Lower leg skin (tissue), 4 donors: ENCODE data around the gene SF3A1. TPM values are rescaled to one million over a fixed set of nuclear protein-coding genes. Genes with fewer than 3 reads are reported as not detected.

Experiments
- DNase-seq, 2 donors: peaks; one replicate each; pipeline ENCODE4 v3.0.0-alpha.2; 2019; ENCODE audit warnings: low spot score in 2 of 2
- H3K4me3 ChIP-seq: fragments of 200-600 bp; sonication (generic); 2 replicates; pipeline ENCODE4 v1.5.1; 2017; ENCODE audit warnings: mild to moderate bottlenecking, low read depth; ENCODE audit not compliant: poor library complexity, severe bottlenecking
- CTCF ChIP-seq, 3 donors: fragments of 450-650 bp; IDR thresholded peaks; one replicate each; pipeline ENCODE4 v1.5.1; 2016; ENCODE audit warnings: antibody characterized with exemption in 3 of 3, mild to moderate bottlenecking in 3 of 3, moderate library complexity in 2 of 3
- POLR2A ChIP-seq, 2 donors: fragments of 450-650 bp; IDR thresholded peaks; one replicate each; pipeline ENCODE4 v1.6.1; 2016 to 2017; ENCODE audit warnings: antibody characterized with exemption in 2 of 2, mild to moderate bottlenecking in 1 of 2, moderate library complexity in 1 of 2
- WGBS, 2 donors: methylation state at CpG; one replicate each; pipeline ENCODE4 v1.1.5; 2018; 5-methylcytosine and 5-hydroxymethylcytosine counted together
- intact Hi-C: fragments of 100-400 bp; cut with DNase I; formaldehyde crosslinking; loops from one replicate; pipeline ENCODE4 v1.15.0; 2023; ENCODE audit warnings: low total_unique reads
- total RNA-seq, 4 donors: library from RNA; depleted of rRNA; stranded (reverse); fragments of >200 nt; gene quantifications; one replicate each; pipeline ENCODE4 v1.1.0, GENCODE V29; 2016

SF3A1 gene
- total RNA-seq, 4 donors from 2014 or later: 72.4 to 169 (median 114) TPM

GRCh38 chr22:30314915-30315314, 41.8 kb downstream of the SF3A1 start:
- no peak for DNase-seq
- 62 to 83% methylated on average over 7 to 8 of the region's 8 CpGs for WGBS, 2 donors
- intact Hi-C loops: no loop called here
- no peak for TF ChIP-seq CTCF (IDR thresholded peaks at IDR 0.05)
- H3K4me3 ChIP-seq: no peak overlapping the region

- no peak for DNase-seq
- 73 to 76% methylated on average over 7 to 8 of the region's 8 CpGs for WGBS, 2 donors
- intact Hi-C loops: no loop called here
- no peak overlapping the region for H3K4me3 ChIP-seq
- TF ChIP-seq CTCF (IDR thresholded peaks at IDR 0.05) (no peak), POLR2A (IDR thresholded peaks at IDR 0.05) (no peak)
These were observed 42.9 kb downstream of the SF3A1 start for GRCh38 chr22:30313527-30314363.

GRCh38 chr22:30312053-30312452, 44.6 kb downstream of the SF3A1 start:
- H3K4me3 ChIP-seq: no peak overlapping the region
- no peak for TF ChIP-seq CTCF (IDR thresholded peaks at IDR 0.05)
- no peak for TF ChIP-seq POLR2A (IDR thresholded peaks at IDR 0.05)
- WGBS, 2 donors: 36 to 56% methylated on average over 6 of the region's 6 CpGs
- intact Hi-C loops: no loop called here
- DNase-seq: no peak

- peak; percentile 71 to 93 for DNase-seq
- WGBS, 2 donors: 36 to 41% methylated on average over 8 of the region's 8 CpGs
- no peak overlapping the region for H3K4me3 ChIP-seq
- TF ChIP-seq CTCF (IDR thresholded peaks at IDR 0.05) (no peak), POLR2A (IDR thresholded peaks at IDR 0.05) (no peak)
- intact Hi-C loops: no loop called here
These were observed 45.6 kb downstream of the SF3A1 start for GRCh38 chr22:30310881-30311771.

- no peak for TF ChIP-seq CTCF (IDR thresholded peaks at IDR 0.05)
- no peak for TF ChIP-seq POLR2A (IDR thresholded peaks at IDR 0.05)
- WGBS, 2 donors: 36 to 50% methylated on average over 7 of the region's 7 CpGs
- H3K4me3 ChIP-seq: no peak overlapping the region
- intact Hi-C loops: no loop called here
- peak in 1 of 2 donors; percentile 79 for DNase-seq
These were observed 46.5 kb downstream of the SF3A1 start for GRCh38 chr22:30309951-30310741.
